Osteoblast (primary cell): ENCODE results near the gene PJVK. TPM values are rescaled to one million over a fixed set of nuclear protein-coding genes. Genes with fewer than 3 reads are reported as not detected.
"Not testable (repeated sequence)": the region's sequence is repeated elsewhere in the genome, so short reads cannot be mapped to it uniquely, and the experiment has no call there.

Source experiments
- DNase-seq: peaks from one replicate; pipeline ENCODE4 v3.0.0; 2011; ENCODE audit warnings: low spot score, mixed read lengths; ENCODE audit not compliant: insufficient read length; ENCODE audit errors: missing footprints
- H2AFZ ChIP-seq: 2 replicates; pipeline ENCODE4 v1.6.0; 2011; ENCODE audit warnings: mild to moderate bottlenecking, low read length
- H3K27ac ChIP-seq: 2 replicates; pipeline ENCODE4 v1.5.1; 2011; ENCODE audit warnings: mild to moderate bottlenecking, low read depth, low read length, moderate library complexity
- H3K27me3 ChIP-seq: 2 replicates; pipeline ENCODE4 v1.6.0; 2012; ENCODE audit warnings: mild to moderate bottlenecking, control low read depth, inconsistent platforms, low read length, moderate library complexity; ENCODE audit not compliant: insufficient read depth
- H3K36me3 ChIP-seq: 2 replicates; pipeline ENCODE4 v1.5.1; 2011; ENCODE audit warnings: mild to moderate bottlenecking, low read length, control low read depth, moderate library complexity; ENCODE audit not compliant: insufficient read depth
- H3K4me1 ChIP-seq: 2 replicates; pipeline ENCODE4 v1.5.1; 2011; ENCODE audit warnings: mild to moderate bottlenecking, low read length, control low read depth, moderate library complexity; ENCODE audit not compliant: insufficient read depth
- H3K4me2 ChIP-seq: 2 replicates; pipeline ENCODE4 v1.6.0; 2011; ENCODE audit warnings: mild to moderate bottlenecking, low read length; ENCODE audit not compliant: insufficient read depth
- H3K4me3 ChIP-seq: fragments of 200-600 bp; sonication (generic); 3 replicates; pipeline ENCODE4 v1.5.1; 2012; ENCODE audit warnings: mild to moderate bottlenecking, low read length, inconsistent platforms; ENCODE audit not compliant: insufficient read depth
- H3K79me2 ChIP-seq: 2 replicates; pipeline ENCODE4 v1.6.0; 2012; ENCODE audit warnings: mild to moderate bottlenecking, low read length, control low read depth, inconsistent platforms; ENCODE audit not compliant: insufficient read depth
- H3K9me3 ChIP-seq: 2 replicates; pipeline ENCODE4 v1.5.1; 2011; ENCODE audit warnings: low read depth, low read length, control low read depth
- H4K20me1 ChIP-seq: 2 replicates; pipeline ENCODE4 v1.6.0; 2012; ENCODE audit warnings: mild to moderate bottlenecking, low read length, control low read depth; ENCODE audit not compliant: insufficient read depth
- CTCF ChIP-seq: IDR thresholded peaks from 2 replicates; pipeline ENCODE4 v1.5.1; 2011; ENCODE audit warnings: mild to moderate bottlenecking, low read depth, low read length, moderate library complexity; ENCODE audit errors: extremely low read depth
- total RNA-seq: library from RNA; depleted of rRNA; stranded (reverse); fragments of >200 nt; gene quantifications from 2 replicates; pipeline ENCODE4 v1.2.3, GENCODE V29; 2012

The PJVK gene
- total RNA-seq, 1 donor = 2.5 TPM

- TF ChIP-seq CTCF = no peak
- H3K4me1 ChIP-seq = peaks cover 8% of the 10 kb centered on the region
- no peak overlapping the region for H3K4me3 ChIP-seq
- H3K27me3 ChIP-seq = no peaks in the 10 kb centered on the region
- H3K27ac ChIP-seq = no peak overlapping the region
- H2AFZ ChIP-seq = no peak overlapping the region
- no peaks in the 10 kb centered on the region for H3K36me3 ChIP-seq
- no peaks in the 10 kb centered on the region for H3K79me2 ChIP-seq
- H4K20me1 ChIP-seq = no peaks in the 10 kb centered on the region
- no peak overlapping the region for H3K4me2 ChIP-seq
- H3K9me3 ChIP-seq = no peaks in the 10 kb centered on the region
- DNase-seq = no peak
Observed at GRCh38 chr2:178422097-178422496, 29.1 kb upstream of the PJVK start.

DNA sequence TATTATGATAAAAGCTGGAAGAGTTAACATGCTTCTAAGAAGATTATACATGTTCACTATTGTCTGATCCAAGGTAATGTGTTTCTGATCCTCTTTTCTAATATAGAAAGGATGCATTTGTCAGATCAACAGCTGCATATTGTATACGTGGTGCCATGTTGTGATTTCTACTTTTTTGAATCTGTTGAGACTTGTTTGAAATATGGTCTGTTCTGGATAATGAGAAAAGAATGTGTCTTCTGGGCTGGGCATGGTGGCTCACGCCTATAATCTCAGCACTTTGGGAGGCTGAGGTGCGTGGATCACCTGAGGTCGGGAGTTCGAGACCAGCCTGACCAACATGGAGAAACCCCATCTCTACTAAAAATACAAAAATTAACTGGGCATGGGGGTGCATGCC is 27.4 kb upstream of the PJVK start:
- H3K36me3 ChIP-seq, DNase-seq, H4K20me1 ChIP-seq, H2AFZ ChIP-seq, H3K9me3 ChIP-seq, H3K4me1 ChIP-seq, H3K4me2 ChIP-seq, H3K27me3 ChIP-seq, H3K4me3 ChIP-seq, H3K79me2 ChIP-seq, H3K27ac ChIP-seq: not testable (repeated sequence)

- Histone ChIP-seq H4K20me1 (no peaks in the 10 kb centered on the region), H3K79me2 (no peaks in the 10 kb centered on the region), H3K4me1 (peaks cover 8% of the 10 kb centered on the region), H3K4me2 (no peak overlapping the region), H3K27ac (no peak overlapping the region), H3K36me3 (peaks cover 11% of the 10 kb centered on the region), H3K4me3 (no peak overlapping the region), H2AFZ (no peak overlapping the region), H3K27me3 (no peaks in the 10 kb centered on the region), H3K9me3 (no peaks in the 10 kb centered on the region)
- DNase-seq = no peak
- TF ChIP-seq CTCF = no peak
Observed at GRCh38 chr2:178425255-178425827, 25.8 kb upstream of the PJVK start.

GRCh38 chr2:178426388-178426787 is 24.8 kb upstream of the PJVK start:
- Histone ChIP-seq H3K4me2 (no peak overlapping the region), H3K4me1 (peaks cover 8% of the 10 kb centered on the region), H3K4me3 (no peak overlapping the region), H3K27me3 (no peaks in the 10 kb centered on the region), H2AFZ (no peak overlapping the region), H3K79me2 (no peaks in the 10 kb centered on the region), H3K27ac (no peak overlapping the region), H3K36me3 (peaks cover 20% of the 10 kb centered on the region), H4K20me1 (no peaks in the 10 kb centered on the region), H3K9me3 (no peaks in the 10 kb centered on the region)
- TF ChIP-seq CTCF = no peak
- no peak for DNase-seq
